Nephron (organoid): ENCODE measurements around the gene TEX50.
A peak's percentile ranks its signal among the peaks of the same experiment; 100 is the strongest.
"Not testable (repeated sequence)": the region's sequence is repeated elsewhere in the genome, so short reads cannot be mapped to it uniquely, and the experiment has no call there.

Source experiments
- H3K27ac Mint-ChIP-seq, 3 experiments: 2 replicates each; pipeline ENCODE4 v1.8.0; 2020; ENCODE audit warnings: mixed read lengths in 3 of 3, mild to moderate bottlenecking in 2 of 3, moderate library complexity in 1 of 3
- H3K27me3 Mint-ChIP-seq: 2 replicates; pipeline ENCODE4 v1.8.0; 2021; ENCODE audit warnings: low read depth, mild to moderate bottlenecking, moderate library complexity, mixed read lengths
- H3K36me3 Mint-ChIP-seq: 2 replicates; pipeline ENCODE4 v1.8.0; 2020; ENCODE audit warnings: low read depth, mixed read lengths
- H3K4me1 Mint-ChIP-seq: 2 replicates; pipeline ENCODE4 v1.8.0; 2020; ENCODE audit warnings: mixed read lengths
- H3K4me3 Mint-ChIP-seq, 3 experiments: 2 replicates each; pipeline ENCODE4 v1.8.0; 2020; ENCODE audit warnings: mild to moderate bottlenecking in 3 of 3, mixed read lengths in 3 of 3, moderate library complexity in 2 of 3
- H3K9me3 Mint-ChIP-seq: 2 replicates; pipeline ENCODE4 v1.8.0; 2020; ENCODE audit warnings: mixed read lengths
- TF ChIP-seq, protein P1 (sequence below), 3 experiments: fragments of 200-600 bp; sonication (generic); IDR thresholded peaks; one replicate each; pipeline ENCODE4 v1.5.0; 2021; ENCODE audit warnings: antibody characterized with exemption in 3 of 3; ENCODE audit not compliant: unreplicated experiment in 3 of 3

Gene TEX50

GRCh38 chr1:173608503-173609216 lies 26.5 kb upstream of the TEX50 start:
- Mint-ChIP-seq H3K4me3 (no peak overlapping the region), H3K27ac (no peak overlapping the region), H3K36me3 (no peaks in the 10 kb centered on the region), H3K27me3 (no peaks in the 10 kb centered on the region), H3K4me1 (no peaks in the 10 kb centered on the region), H3K9me3 (peaks cover 8% of the 10 kb centered on the region)
- TF ChIP-seq, protein P1, sequence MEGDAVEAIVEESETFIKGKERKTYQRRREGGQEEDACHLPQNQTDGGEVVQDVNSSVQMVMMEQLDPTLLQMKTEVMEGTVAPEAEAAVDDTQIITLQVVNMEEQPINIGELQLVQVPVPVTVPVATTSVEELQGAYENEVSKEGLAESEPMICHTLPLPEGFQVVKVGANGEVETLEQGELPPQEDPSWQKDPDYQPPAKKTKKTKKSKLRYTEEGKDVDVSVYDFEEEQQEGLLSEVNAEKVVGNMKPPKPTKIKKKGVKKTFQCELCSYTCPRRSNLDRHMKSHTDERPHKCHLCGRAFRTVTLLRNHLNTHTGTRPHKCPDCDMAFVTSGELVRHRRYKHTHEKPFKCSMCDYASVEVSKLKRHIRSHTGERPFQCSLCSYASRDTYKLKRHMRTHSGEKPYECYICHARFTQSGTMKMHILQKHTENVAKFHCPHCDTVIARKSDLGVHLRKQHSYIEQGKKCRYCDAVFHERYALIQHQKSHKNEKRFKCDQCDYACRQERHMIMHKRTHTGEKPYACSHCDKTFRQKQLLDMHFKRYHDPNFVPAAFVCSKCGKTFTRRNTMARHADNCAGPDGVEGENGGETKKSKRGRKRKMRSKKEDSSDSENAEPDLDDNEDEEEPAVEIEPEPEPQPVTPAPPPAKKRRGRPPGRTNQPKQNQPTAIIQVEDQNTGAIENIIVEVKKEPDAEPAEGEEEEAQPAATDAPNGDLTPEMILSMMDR (IDR thresholded peaks at IDR 0.05; ENCODE audit: unreplicated experiment in 3 of 3), result no peak

GRCh38 chr1:173613086-173613485 lies 22.1 kb upstream of the TEX50 start:
- not testable (repeated sequence) for H3K27ac Mint-ChIP-seq, H3K4me3 Mint-ChIP-seq, H3K36me3 Mint-ChIP-seq, H3K4me1 Mint-ChIP-seq, H3K27me3 Mint-ChIP-seq
- H3K9me3 Mint-ChIP-seq, result peaks cover 16% of the 10 kb centered on the region

DNA sequence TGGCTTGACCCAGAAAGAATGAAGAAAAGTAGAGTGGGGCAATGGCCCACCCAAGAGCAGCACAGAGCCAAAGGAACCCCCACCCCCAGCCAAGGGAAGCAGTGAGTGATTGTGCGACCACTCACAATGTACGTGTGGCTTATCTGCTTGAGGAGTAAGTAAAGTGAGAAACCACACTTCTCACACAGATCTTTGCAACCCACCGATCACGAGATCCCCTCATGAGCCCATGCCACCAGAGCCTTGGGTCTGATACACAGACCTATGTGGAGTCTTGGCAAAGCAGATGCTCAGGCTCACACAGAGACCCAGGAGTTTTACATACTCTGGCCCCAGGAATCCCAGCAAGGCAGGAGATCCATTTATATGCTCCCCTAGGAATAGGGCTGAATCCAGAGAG lies 18.3 kb upstream of the TEX50 start:
- H3K27me3 Mint-ChIP-seq, result peaks cover 3% of the 10 kb centered on the region
- no peak overlapping the region for H3K27ac Mint-ChIP-seq
- H3K4me1 Mint-ChIP-seq, result no peaks in the 10 kb centered on the region
- TF ChIP-seq, protein P1 (IDR thresholded peaks at IDR 0.05; ENCODE audit: unreplicated experiment in 3 of 3), result no peak
- H3K9me3 Mint-ChIP-seq, result peaks cover 42% of the 10 kb centered on the region
- peaks cover 7% of the 10 kb centered on the region for H3K36me3 Mint-ChIP-seq
- no peak overlapping the region for H3K4me3 Mint-ChIP-seq

DNA sequence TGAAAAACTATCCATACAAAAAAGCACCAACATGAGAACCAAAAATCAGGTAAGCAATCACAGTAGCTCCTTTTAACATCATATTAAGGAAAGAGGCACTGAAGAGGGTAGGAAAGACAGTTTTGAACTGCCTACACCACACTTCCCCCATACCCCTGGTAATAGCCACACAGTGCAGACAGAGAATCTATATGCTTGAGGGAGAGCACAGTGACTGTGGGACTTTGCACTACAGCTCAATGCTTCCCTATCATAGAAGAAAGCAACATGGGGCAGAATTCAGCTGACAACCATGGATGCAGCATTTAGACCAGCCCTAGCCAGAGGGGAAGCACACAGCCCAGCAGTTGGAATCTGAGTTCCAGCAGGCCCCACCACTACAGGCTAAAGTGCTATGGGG lies 7.9 kb upstream of the TEX50 start:
- no peaks in the 10 kb centered on the region for H3K9me3 Mint-ChIP-seq
- TF ChIP-seq, protein P1 (IDR thresholded peaks at IDR 0.05; ENCODE audit: unreplicated experiment in 3 of 3), result no peak
- H3K4me3 Mint-ChIP-seq, result no peak overlapping the region
- H3K27ac Mint-ChIP-seq, result no peak overlapping the region
- no peaks in the 10 kb centered on the region for H3K27me3 Mint-ChIP-seq
- H3K36me3 Mint-ChIP-seq, result no peaks in the 10 kb centered on the region
- H3K4me1 Mint-ChIP-seq, result no peaks in the 10 kb centered on the region

DNA sequence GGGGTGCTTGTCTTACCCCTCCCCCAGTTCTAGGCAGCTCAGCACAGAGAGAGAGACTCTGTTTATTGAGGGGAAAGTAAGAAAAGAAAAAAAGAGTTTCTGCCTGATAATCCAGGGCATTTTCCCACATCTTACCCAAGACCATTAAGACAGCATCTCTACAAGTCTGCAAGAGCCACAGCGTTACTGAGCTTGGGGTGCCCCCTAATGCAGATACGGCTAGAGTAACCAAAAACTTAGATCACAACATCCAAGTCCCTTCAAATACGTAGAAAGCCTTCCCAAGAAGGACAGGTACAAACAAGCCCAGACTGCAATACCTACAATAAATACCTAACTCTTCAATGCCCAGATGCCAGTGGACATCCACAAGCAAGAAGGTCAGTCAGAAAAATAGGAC lies 6.2 kb upstream of the TEX50 start:
- H3K4me1 Mint-ChIP-seq, result no peaks in the 10 kb centered on the region
- H3K4me3 Mint-ChIP-seq, result no peak overlapping the region
- TF ChIP-seq, protein P1 (IDR thresholded peaks at IDR 0.05; ENCODE audit: unreplicated experiment in 3 of 3), result no peak
- peaks cover 5% of the 10 kb centered on the region for H3K9me3 Mint-ChIP-seq
- no peak overlapping the region for H3K27ac Mint-ChIP-seq
- H3K27me3 Mint-ChIP-seq, result no peaks in the 10 kb centered on the region
- no peaks in the 10 kb centered on the region for H3K36me3 Mint-ChIP-seq

GRCh38 chr1:173637236-173638042 lies 2.3 kb downstream of the TEX50 start:
- not testable (repeated sequence) for H3K4me1 Mint-ChIP-seq, H3K27me3 Mint-ChIP-seq, H3K36me3 Mint-ChIP-seq, H3K9me3 Mint-ChIP-seq
- Mint-ChIP-seq H3K4me3 (peak overlapping the region; percentile 83 to 89 (median 86)), H3K27ac (peak overlapping the region; percentile 89 to 94 (median 92))
